Stimulated activated CD4-positive, alpha-beta T cell treated with anti-CD3 and anti-CD28 coated beads, Interleukin-15, amount 100 ng/mL, for 24 hours (primary cell): ENCODE measurements around the gene ATP6V0D1.

Source experiments
- DNase-seq: peaks from one replicate; pipeline ENCODE4 v3.0.0-alpha.2; 2020

Gene ATP6V0D1

DNA sequence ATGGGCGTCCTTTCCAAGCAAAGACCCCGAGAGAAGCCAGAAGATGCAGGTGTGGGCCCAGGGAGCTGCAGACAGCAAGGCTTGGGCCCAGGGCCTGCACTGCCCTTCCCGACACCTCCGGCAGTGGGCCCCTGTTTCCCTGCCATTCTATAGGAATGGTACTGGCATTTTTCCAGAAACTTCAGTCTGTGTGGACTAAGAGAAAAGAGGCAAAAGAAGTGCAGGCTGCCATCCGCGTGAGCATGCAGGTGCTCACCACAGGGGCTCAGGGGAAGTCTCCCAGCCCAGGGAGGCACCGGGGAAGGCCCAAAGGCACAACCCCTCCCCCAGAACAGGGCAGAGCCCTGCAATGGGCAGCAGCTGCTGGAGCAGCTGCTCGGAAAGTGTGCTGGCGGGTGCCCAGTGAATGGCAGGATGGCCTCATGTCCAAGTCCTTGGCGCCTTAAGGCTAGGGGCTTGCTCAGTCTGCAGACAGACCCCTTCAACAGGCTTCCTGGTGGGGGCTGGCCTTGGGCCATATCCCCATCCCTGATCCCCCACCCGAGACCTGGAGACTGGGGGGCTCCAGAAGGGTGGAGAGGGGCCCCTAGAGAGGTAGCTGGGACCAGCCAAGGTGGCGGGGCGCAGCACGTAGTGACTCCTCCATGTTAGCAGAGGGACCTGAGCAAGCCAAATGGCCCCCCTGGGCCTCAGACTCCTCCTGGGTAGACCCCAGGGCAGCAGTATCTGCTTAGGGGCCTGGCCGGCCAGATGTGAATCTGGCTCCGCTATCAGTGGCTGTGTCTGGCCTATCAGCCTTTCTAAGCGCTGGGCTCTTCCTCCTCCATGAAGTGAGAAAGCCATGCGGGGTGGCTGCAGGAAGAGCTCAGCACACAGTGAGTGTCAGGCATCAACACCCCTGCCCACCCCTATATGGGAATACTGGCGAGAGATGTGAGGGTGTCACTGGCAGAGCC, 80.9 kb downstream of the ATP6V0D1 start:
- DNase-seq, result no peak

- peak; percentile 67 for DNase-seq
Measured at GRCh38 chr16:67399218-67399733, 81.7 kb downstream of the ATP6V0D1 start.

- DNase-seq, result no peak
Measured at GRCh38 chr16:67398546-67399217, 82.3 kb downstream of the ATP6V0D1 start.

- no peak for DNase-seq
Measured at GRCh38 chr16:67397812-67398545, 83.0 kb downstream of the ATP6V0D1 start.

DNA sequence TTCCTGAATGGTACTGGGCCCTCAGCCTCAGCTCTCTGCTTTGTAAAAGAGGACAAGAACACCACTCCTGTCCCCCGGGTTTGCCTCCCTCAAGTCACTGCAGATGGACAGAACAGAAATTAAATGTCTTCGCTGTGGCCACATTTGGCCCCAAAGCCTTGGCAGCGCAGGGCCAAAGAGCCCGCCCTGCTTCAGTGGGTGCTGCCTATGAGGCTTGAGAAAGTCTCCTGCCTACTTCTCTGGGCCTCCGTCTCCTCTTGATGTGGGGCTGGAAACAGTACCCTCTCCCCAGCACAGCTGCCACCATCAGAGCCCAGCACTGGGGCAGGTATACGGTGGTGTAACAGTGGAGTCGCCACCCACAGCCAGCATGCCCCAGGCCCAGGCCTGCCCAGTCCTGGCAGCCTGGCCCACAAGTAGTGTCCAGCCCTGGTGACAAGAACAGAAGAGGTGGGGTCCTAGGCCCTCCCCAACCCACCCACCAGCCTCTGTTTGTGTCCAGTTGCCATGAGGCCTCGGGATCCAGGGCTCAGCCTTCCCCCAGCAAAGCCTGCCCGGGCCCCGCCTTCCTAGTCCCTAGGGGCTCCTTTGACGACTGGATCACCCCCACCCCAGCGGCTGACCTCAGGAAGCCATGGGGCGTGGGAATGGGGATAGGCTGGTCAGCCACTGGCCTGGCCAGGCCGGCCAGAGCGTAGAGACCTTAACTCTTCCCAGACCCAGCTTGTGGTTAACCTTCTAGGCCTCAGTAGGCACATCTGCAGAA, 83.7 kb downstream of the ATP6V0D1 start:
- no peak for DNase-seq

GRCh38 chr16:67396159-67397035, 84.6 kb downstream of the ATP6V0D1 start:
- DNase-seq, result no peak

GRCh38 chr16:67395458-67396158, 85.3 kb downstream of the ATP6V0D1 start:
- DNase-seq, result no peak

DNA sequence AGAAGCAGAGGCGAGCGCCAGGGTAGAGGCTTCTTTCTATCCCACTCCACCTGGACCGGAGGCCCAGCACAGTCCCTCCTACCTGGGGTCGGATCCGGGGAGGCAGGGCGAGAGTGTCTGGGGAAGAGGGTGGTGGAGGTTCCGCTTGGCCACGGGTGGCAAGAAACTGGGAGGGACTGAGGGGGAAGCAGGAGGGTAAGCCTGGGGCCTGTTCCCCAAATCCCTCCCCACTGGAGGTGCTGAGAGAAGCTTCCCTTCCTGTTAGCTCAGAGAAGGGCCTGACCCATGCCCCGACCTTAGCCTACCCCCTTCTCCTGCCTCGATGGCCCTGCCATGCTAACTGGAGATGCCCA, 85.9 kb downstream of the ATP6V0D1 start:
- no peak for DNase-seq

DNA sequence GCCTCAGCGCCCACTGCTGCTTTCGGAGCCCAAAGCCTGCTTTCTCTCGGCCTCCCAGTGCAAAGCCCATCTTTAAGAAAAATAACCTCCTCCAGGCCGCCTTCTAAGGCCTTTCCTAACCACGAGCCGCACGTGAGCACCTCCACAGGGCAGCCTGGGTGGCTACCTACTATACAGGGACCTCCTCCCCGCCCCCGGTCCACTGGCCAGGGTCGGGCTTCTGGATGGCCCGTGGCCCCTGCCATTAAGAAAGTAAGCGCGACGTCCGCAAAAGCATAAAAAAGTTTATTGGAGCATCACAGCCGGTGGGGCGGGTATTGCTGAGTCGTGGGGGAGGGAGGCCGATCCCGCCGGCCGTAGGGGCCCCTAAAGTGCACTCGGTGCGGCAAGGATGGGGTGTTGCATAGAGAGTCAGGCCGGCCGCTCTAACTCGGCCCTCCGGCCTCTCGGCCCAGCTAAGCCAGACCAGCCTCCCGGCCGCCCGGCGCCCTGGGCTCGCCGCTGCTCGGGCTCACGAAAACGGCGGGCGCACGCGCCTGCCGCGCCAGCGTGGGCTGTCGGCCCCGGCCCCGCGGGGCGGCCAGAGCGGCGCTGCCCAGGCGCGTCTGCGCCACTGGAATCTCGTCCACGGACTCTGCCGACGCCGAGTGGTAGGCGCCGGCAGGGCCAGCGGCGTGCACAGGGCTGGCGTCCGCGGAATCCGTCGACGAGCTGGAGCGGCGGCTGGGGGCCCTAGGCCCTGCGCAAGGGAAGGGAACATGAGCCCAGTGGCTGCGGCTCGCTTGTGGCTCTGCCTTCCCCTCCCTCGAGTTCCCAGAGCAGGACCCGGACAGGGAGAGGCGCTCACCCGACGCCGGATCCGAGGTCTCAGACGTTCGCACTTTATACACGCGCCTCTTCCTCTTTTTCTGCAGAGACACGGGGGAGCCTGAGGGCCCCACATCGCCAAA, 86.5 kb downstream of the ATP6V0D1 start:
- DNase-seq, result peak; percentile 24

GRCh38 chr16:67393788-67394154, 87.2 kb downstream of the ATP6V0D1 start:
- no peak for DNase-seq

GRCh38 chr16:67393111-67393787, 87.7 kb downstream of the ATP6V0D1 start, which contains the start of gene TPPP3:
Gene TPPP3 (minus strand): TSS chr16:67393498. CDS start chr16:67391111, 2,387 bp downstream.
- peak; percentile 67 for DNase-seq

DNA sequence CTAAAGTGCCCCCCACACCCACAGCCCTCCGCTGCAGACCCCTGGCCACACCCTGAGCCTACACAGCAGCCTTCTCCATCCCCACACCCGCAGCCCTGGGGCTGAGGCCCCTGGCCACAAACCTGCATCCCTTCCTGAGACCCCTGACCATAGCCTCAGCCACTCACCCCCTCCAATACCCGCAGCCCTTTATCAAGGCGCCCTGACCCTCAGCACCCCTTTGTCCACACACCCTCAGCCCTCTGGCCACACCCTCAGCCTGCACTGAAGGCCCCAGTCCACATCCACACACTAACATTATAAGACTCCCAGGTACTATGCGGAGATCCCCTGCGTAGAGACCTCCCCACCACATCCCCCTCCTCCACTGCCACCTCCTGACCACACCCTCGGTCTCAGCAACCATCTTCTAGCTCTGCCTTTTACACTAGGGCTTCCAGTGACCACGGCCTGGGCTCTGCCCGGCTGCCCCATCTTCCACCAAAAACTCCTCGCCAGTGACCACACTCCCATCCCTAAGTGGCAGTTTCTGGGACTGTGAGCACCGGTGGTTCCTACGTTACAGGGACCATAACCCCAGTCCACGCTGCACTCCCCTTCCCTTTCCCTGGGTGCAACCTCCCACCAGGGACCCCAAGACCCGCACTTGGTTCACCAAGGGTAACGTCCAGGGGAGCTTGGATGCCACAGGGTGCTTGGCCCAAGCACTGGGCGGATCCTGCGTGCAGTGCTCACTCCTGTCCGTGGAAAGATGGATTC, 88.5 kb downstream of the ATP6V0D1 start:
- no peak for DNase-seq

DNA sequence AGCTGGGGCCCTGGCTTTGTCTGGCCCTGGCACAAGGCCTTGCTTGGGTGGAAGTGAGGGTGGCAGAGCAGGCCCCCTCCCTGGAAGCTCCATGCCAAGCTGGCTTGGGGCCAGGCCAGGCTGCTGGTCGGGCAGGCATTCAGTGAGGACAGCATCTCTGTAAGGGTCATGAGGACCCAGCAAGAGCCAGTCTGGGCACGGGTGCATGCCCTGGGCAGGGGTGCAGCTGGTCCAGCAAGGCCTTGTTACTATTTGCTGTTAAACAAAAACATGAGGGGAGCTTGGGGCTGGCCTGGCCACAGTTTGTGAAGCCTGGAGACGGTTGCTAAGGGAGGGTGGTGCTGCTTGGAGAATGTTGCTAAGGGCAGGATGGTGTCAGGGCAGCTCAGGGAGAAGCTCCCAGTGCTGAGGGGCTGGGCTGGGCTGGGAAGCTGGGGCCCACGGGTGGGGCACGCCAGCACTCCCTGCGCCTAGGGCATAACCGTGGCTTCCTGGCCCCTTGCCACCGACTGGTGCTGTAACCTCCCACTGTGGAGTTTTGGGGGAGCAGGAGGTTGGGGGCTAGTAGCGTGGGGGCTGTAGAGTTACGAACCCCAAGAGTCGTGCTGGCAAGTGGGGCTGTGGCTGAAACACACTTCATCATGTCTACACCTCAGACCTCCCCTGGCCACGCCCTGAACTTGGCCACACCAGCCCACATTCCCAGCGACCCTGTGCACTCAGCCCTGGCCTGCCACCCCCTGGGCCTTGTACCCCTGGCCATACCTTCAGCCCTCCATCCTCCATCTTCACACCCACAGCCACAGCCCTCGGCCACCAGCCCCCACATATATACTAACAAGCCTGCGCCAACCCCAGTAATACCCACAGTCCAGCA, 89.3 kb downstream of the ATP6V0D1 start:
- no peak for DNase-seq

- no peak for DNase-seq
Measured at GRCh38 chr16:67390816-67391423, 90.0 kb downstream of the ATP6V0D1 start.

GRCh38 chr16:67389911-67390815, 90.8 kb downstream of the ATP6V0D1 start:
- DNase-seq, result no peak
